Effector memory CD8-positive, alpha-beta T cell (primary cell): ENCODE measurements around the gene CEP89.
"Not testable (repeated sequence)": the region's sequence is repeated elsewhere in the genome, so short reads cannot be mapped to it uniquely, and the experiment has no call there.

Experiments used
- ATAC-seq: fragments of 150-1000 bp; cut with Tn5 transposase; replicated peaks from 2 replicates; pipeline ENCODE4 v1.10.0; 2021; ENCODE audit warnings: mild to moderate bottlenecking, moderate library complexity
- DNase-seq, 3 experiments: peaks; one replicate each; pipeline ENCODE4 v3.0.0; 2021
- H3K27ac Mint-ChIP-seq, 2 donors: one replicate each; pipeline ENCODE4 v1.8.0; 2022; ENCODE audit warnings: mild to moderate bottlenecking in 2 of 2, mixed read lengths in 2 of 2, moderate library complexity in 2 of 2
- H3K27me3 Mint-ChIP-seq, 2 donors: one replicate each; pipeline ENCODE4 v1.8.0; 2022; ENCODE audit warnings: mixed read lengths in 2 of 2
- H3K36me3 Mint-ChIP-seq: one replicate; pipeline ENCODE4 v1.8.0; 2022; ENCODE audit warnings: mild to moderate bottlenecking, moderate library complexity, mixed read lengths; ENCODE audit not compliant: insufficient read depth
- H3K4me1 Mint-ChIP-seq, 2 donors: one replicate each; pipeline ENCODE4 v1.8.0; 2022; ENCODE audit warnings: low read depth in 2 of 2, mixed read lengths in 2 of 2
- H3K4me3 Mint-ChIP-seq, 2 donors: one replicate each; pipeline ENCODE4 v1.8.0; 2022; ENCODE audit warnings: mild to moderate bottlenecking in 2 of 2, mixed read lengths in 2 of 2, moderate library complexity in 2 of 2
- H3K9me3 Mint-ChIP-seq, 2 donors: one replicate each; pipeline ENCODE4 v1.8.0; 2022; ENCODE audit warnings: mixed read lengths in 2 of 2

CEP89 gene

GRCh38 chr19:32988254-32988653 is 16.5 kb upstream of the CEP89 start:
- not testable (repeated sequence) for H3K27ac Mint-ChIP-seq, H3K4me1 Mint-ChIP-seq, H3K9me3 Mint-ChIP-seq, DNase-seq, H3K4me3 Mint-ChIP-seq, H3K27me3 Mint-ChIP-seq, H3K36me3 Mint-ChIP-seq, ATAC-seq

- not testable (repeated sequence) for ATAC-seq, DNase-seq, H3K27ac Mint-ChIP-seq, H3K4me1 Mint-ChIP-seq, H3K4me3 Mint-ChIP-seq, H3K27me3 Mint-ChIP-seq, H3K36me3 Mint-ChIP-seq, H3K9me3 Mint-ChIP-seq
These were observed 10.7 kb upstream of the CEP89 start for GRCh38 chr19:32982488-32982887.

DNA sequence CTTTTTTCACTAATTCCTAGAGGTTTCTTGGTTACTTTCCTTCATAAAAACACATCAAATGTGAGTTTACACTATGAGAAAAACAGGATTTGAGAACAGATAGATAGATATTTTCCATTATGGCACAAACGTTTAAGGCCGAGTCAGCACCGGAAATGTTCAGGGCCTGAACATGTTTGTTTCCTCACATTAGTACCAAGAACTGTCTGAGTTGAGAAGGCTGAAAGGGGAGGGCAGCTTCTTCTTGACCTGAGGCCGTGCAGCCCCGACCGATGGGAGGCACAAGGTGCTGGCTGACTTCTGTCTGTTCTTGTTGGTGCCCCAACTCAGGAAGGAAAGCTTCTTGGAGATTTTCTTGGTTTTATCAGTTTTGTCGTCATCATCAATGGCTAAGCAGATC is 8.0 kb upstream of the CEP89 start:
- not testable (repeated sequence) for H3K4me3 Mint-ChIP-seq, H3K9me3 Mint-ChIP-seq, ATAC-seq, DNase-seq, H3K27me3 Mint-ChIP-seq, H3K36me3 Mint-ChIP-seq, H3K4me1 Mint-ChIP-seq
- peak overlapping the region in 1 of 2 donors; percentile 10 for H3K27ac Mint-ChIP-seq

- ATAC-seq, H3K9me3 Mint-ChIP-seq, H3K4me3 Mint-ChIP-seq, H3K4me1 Mint-ChIP-seq, H3K27ac Mint-ChIP-seq, H3K36me3 Mint-ChIP-seq, H3K27me3 Mint-ChIP-seq, DNase-seq: not testable (repeated sequence)
These were observed 6.1 kb upstream of the CEP89 start for GRCh38 chr19:32977813-32978212.

- ATAC-seq = no peak
- Mint-ChIP-seq H3K4me3 (no peak overlapping the region), H3K36me3 (peaks cover 7% of the 10 kb centered on the region), H3K9me3 (no peaks in the 10 kb centered on the region), H3K27ac (no peak overlapping the region), H3K27me3 (no peaks in the 10 kb centered on the region), H3K4me1 (no peaks in the 10 kb centered on the region)
- DNase-seq = no peak
These were observed 5.5 kb upstream of the CEP89 start for GRCh38 chr19:32977280-32977679.

DNA sequence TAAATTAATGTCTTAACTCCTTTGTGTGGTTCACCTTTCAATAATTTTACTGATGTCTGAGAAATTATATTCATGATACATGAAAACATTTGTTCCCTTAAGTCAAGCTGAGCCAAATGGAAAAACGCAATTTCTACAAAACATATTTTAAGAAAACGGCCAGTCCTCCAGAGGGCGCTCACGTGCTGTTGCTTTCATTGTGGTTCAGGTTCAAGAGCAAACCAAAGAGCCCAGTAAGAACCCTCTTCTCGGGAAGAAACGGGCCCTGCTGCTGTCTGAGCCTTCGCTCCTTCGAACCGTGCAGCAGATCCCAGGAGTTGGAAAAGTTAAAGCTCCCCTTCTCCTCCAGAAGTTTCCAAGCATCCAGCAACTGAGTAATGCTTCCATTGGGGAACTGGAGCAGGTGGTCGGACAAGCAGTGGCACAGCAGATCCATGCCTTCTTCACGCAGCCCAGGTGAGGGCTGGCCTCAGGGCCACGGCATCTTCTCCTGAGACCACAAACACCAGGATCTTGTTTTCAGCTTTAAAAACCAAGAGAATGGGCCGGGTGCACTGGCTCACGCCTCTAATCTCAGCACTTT is 4.6 kb upstream of the CEP89 start:
- Mint-ChIP-seq H3K4me1 (peaks cover 0 to 7% of the 10 kb centered on the region in 2 donors), H3K27ac (no peak overlapping the region), H3K27me3 (no peaks in the 10 kb centered on the region), H3K4me3 (no peak overlapping the region), H3K36me3 (peaks cover 17% of the 10 kb centered on the region), H3K9me3 (no peaks in the 10 kb centered on the region)
- ATAC-seq (no peak), DNase-seq (peak; percentile 55 to 60 (median 59))

DNA sequence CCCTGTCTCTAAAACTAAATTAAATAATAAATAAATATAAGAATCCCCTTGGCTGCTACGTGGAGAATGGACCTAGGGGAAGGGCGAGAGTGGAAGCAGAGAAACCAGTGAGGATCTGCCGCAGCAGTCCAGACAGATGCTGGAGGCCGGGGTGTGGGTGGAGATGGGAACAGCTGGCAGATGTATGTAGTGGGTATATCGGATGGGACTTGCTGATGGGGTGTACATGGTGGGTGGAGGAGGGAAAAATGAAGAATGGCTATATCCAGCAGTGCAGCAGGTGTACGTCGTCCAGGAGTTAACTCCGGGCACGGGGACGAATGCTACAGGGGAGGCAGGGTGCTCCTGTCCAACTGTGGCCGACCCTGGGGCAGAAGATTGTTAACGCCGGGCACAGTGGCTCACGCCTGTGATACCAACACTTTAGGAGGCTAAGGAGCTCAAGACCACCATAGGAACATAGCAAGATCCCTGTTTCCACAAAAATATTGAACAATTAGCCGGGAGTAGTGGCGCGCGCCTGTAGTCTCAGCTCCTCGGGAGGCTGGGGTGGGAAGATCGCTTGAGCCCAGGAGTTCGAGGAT is 654 bp downstream of the CEP89 start:
- H3K27ac Mint-ChIP-seq = peak overlapping the region; percentile 87 to 97
- H3K4me3 Mint-ChIP-seq = peak overlapping the region; percentile 92 to 99
- no peak for DNase-seq

GRCh38 chr19:32969549-32969948 is 2.2 kb downstream of the CEP89 start:
- no peak overlapping the region for H3K27ac Mint-ChIP-seq
- H3K36me3 Mint-ChIP-seq = peaks cover 27% of the 10 kb centered on the region
- no peak overlapping the region for H3K4me3 Mint-ChIP-seq
- no peaks in the 10 kb centered on the region for H3K9me3 Mint-ChIP-seq
- H3K27me3 Mint-ChIP-seq = no peaks in the 10 kb centered on the region
- DNase-seq (no peak), ATAC-seq (no peak)
- peaks cover 6 to 12% of the 10 kb centered on the region in 2 donors for H3K4me1 Mint-ChIP-seq

More for the DNA sequence above, 654 bp downstream of the CEP89 start:
- Mint-ChIP-seq H3K4me1 (peaks cover 6 to 12% of the 10 kb centered on the region in 2 donors), H3K36me3 (peaks cover 27% of the 10 kb centered on the region), H3K9me3 (no peaks in the 10 kb centered on the region), H3K27me3 (no peaks in the 10 kb centered on the region)
- ATAC-seq = no peak

DNA sequence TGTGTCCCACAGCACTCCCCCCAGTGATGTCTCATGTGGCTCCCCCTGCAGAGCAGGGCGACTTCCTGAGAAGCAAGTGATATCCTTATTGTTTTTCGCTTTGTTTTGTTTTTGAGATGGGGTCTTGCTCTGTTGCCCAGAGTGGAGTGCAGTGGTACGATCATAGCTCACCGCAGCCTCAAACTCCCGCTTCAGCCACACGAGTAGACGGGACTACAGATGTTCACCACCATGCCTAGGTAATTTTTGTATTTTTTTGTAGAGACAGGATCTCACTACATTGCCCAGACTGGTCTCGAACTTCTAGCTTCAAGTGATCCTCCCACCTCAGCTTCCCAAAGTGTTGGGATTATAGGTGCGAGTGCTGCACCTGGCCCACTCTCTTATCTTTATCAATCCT is 5.0 kb downstream of the CEP89 start:
- Mint-ChIP-seq H3K36me3 (peaks cover 27% of the 10 kb centered on the region), H3K4me1 (peaks cover 10 to 16% of the 10 kb centered on the region in 2 donors), H3K4me3 (no peak overlapping the region), H3K27me3 (no peaks in the 10 kb centered on the region), H3K27ac (no peak overlapping the region), H3K9me3 (no peaks in the 10 kb centered on the region)
- ATAC-seq (no peak), DNase-seq (no peak)

GRCh38 chr19:32945260-32945659 is 26.5 kb downstream of the CEP89 start:
- Mint-ChIP-seq H3K4me3 (no peak overlapping the region), H3K4me1 (no peaks in the 10 kb centered on the region), H3K36me3 (peaks cover 21% of the 10 kb centered on the region), H3K27me3 (no peaks in the 10 kb centered on the region), H3K27ac (no peak overlapping the region), H3K9me3 (no peaks in the 10 kb centered on the region)
- ATAC-seq (no peak), DNase-seq (no peak)

DNA sequence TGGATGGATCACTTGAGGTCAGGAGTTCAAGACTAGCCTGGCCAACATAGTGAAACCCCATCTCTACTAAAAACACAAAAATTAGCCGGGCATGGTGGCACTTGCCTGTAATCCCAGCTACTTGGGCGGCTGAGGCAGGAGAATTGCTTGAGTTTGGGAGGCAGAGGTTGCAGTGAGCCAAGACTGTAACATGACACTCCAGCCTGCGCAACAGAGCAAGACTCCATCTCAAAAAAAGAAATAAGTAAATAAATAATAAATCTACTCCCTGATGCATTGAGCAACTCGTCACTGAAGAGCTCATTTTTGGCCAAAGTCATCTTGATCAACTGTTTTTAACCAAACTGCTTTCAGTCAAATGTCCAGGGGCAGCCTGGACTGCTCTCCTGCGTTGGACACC is 30.5 kb downstream of the CEP89 start:
- ATAC-seq, H3K4me3 Mint-ChIP-seq, H3K4me1 Mint-ChIP-seq, H3K27me3 Mint-ChIP-seq, DNase-seq, H3K9me3 Mint-ChIP-seq: not testable (repeated sequence)
- H3K36me3 Mint-ChIP-seq = peaks cover 35% of the 10 kb centered on the region
- peak overlapping the region in 1 of 2 donors; percentile 15 for H3K27ac Mint-ChIP-seq

GRCh38 chr19:32936065-32936464 is 35.7 kb downstream of the CEP89 start:
- Mint-ChIP-seq H3K4me3 (no peak overlapping the region), H3K4me1 (no peaks in the 10 kb centered on the region), H3K27ac (no peak overlapping the region), H3K9me3 (no peaks in the 10 kb centered on the region), H3K36me3 (peaks cover 29% of the 10 kb centered on the region), H3K27me3 (no peaks in the 10 kb centered on the region)
- ATAC-seq = no peak
- no peak for DNase-seq

DNA sequence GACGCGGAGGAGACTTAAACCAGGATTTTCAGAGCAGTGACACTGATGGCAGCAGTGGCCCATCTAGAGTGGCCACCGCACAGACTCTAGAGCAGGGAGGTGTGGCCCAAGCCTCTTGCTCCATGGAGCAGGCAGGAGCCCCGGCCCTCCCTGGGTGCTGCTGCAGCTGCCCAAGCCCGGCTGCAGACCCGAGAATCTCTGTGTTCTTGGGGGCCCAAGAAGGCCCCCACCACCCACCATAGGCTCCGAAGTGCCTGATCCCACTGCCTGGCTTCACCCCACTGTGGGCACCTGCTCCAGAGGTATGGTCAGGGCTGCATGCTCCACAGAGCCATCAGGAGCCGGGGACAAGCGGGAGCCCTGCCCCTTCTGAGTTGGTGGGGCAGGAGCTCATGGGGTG is 36.1 kb downstream of the CEP89 start:
- H3K27ac Mint-ChIP-seq = no peak overlapping the region
- no peaks in the 10 kb centered on the region for H3K27me3 Mint-ChIP-seq
- H3K9me3 Mint-ChIP-seq = no peaks in the 10 kb centered on the region
- ATAC-seq (no peak), DNase-seq (no peak)
- no peak overlapping the region for H3K4me3 Mint-ChIP-seq
- H3K36me3 Mint-ChIP-seq = peaks cover 33% of the 10 kb centered on the region
- H3K4me1 Mint-ChIP-seq = no peaks in the 10 kb centered on the region

DNA sequence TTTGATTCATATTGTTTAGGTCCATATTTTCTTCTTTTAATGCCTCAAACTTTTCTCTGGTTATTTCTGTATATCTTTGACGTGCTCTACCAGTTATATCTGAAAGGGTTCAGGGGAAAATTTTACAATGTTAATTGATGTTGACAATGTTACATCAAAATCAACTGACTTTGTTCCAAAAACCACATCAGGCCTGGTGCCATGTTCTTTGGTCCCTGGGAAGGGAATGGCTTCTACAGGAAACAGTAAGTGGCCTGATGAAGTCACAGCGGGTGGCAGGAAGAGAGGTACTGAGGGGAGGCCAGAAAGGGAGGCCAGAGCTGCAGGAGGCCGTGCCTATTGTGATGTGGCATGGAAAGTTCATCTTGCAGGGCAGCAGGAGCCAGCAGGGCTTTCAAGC is 38.2 kb downstream of the CEP89 start:
- peaks cover 29% of the 10 kb centered on the region for H3K36me3 Mint-ChIP-seq
- peak overlapping the region in 1 of 2 donors; percentile 3 for H3K27ac Mint-ChIP-seq
- H3K4me3 Mint-ChIP-seq = no peak overlapping the region
- no peaks in the 10 kb centered on the region for H3K4me1 Mint-ChIP-seq
- H3K9me3 Mint-ChIP-seq = peaks cover 2 to 4% of the 10 kb centered on the region in 2 donors
- DNase-seq = no peak
- ATAC-seq = no peak
- H3K27me3 Mint-ChIP-seq = no peaks in the 10 kb centered on the region
